Inferior parietal cortex (tissue), 1 donor: ENCODE results near the gene DNMT3A.
A peak's percentile ranks its signal among the peaks of the same experiment; 100 is the strongest.

Source experiments
- DNase-seq: peaks from one replicate; pipeline ENCODE4 v3.0.0-alpha.2; 2016; ENCODE audit errors: extremely low spot score

Gene DNMT3A

DNA sequence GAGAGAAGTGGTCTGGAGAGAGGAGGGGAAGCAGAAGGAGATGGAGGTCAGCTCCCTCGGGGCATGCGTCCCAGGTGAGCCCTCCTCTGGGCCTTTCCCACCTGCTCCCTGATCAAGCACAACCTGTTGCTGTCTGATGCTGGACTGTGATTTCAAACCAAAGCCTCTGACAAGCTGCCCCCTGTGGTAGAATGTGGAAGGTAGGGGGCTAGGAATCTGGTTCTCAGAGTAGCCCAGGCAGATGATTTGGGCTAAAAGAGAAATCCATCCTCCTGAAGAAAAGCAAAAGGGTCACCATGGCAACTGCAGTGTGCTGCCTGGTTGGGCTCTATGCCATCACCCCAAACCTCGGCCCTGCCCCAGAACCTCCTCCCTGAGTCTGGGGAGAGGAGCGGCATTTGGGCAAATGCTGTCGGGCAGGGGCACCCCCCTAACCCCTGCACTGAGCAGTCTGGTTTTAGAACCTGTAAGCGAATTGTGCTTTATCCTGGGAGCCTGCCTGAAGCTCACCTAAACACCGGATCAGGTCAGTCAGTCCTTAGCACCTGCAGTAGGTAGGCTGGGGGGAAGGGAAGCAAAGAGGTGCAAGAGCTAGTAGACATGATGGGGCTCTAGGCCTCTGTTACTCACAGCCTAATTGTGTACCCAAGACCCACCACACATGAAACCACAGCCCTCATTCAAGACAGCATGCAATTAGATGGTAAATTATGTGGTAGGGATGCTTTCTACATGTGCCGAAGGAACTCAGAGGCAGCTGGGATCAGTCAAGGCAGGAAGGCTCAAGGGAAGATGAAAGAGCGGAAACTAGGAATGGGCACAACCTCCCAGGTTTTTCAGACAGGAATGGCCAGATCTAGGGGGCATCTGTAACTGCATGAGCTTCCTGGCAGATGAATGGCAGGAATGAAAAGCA is 83.5 kb downstream of the DNMT3A start:
- no peak for DNase-seq

DNA sequence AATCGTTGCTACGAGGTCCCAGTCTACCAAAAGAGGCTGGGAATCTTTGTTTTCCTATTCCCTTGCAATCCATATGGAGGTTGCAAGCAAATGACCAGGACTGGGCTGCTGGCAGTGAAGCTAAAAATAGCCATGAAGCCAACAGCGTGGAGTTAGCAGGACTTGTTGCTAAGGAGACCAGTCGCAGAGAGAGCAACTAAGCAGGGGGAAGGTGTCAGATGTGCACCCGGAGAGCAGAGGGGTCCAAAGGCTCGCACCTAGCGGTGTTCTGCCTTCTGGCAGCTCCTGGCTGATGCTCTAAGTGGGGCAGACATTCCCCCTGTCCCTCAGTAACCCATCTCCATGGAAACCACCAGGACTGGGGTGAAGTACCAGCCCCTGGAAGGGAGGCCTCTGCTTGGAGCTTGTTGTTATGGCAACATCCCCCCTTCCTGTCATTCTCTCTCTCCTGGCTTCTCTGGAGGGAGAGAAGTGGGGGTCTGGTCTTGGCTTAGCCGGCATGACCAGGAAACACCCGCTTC is 84.6 kb downstream of the DNMT3A start:
- peak; percentile 59 for DNase-seq

DNA sequence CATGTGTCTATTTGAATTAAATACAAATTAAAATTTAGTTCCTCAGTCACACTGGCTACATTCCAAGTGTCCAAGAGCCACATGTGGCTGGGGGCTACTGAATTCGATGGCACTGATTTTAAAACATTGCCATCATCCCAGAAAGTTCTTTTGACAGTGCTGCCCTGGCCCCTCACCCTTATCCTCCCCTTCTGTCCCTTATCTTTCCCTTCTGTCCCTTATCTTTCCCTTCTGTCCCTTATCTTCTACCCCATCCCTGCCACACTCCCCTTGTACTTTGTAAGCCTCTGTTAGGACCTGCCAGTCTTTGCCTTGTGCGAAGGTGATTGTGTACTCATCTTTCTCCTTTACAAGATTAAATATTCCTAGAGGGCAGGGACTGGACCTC is 85.2 kb downstream of the DNMT3A start:
- DNase-seq = no peak

DNA sequence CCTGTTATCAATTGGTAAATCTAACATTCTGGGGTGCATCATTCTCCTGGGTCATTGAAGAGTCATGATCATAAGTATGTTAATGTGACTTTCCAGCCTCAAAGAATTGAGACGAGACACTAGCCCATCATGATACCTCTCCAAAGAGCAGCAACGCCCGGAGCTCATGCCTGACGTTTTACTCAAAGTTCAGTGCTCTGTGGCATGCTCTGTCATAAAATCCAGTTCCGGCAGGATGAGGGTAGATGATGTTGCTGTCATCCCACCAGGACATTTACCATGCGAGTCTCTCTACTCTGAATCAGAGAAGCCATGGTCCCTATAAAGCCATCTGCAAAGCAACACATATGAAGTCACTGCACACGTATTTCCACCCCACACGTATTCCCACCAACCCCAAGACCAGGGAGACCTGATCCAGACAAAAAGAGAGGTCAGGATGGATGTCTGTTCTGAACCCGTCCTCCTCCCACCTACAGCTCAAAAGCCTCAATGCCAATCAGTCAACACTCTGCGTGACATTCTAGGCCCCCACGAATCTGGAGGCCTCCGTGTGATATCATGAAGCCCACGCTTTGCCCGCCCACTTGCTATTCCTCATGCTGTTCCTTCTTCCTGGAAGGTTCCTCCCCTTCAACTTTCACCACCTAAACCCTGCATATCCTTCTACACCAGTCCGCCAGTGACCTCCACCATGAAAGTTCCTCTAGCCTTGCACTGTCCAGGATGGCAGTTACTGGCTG is 85.8 kb downstream of the DNMT3A start:
- DNase-seq = no peak

DNA sequence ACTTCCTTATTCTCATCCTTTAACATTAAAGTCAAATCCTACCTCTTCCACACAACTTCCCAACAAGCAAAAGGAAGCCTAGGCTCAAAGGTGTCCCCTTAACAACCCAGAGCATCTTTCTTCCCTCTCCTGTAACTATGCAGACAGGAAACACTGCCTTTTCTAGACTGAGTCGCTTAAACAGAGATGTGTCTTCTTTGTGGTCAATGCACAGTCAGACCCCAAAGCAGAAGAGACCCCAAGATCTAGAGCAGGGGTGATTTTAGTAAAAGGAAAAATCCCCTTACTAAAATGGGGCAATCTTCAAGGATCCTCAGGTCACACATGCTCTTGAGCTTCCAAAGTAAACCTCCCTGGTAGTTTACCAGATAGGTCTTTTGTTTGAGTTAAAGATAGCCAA is 86.8 kb downstream of the DNMT3A start:
- DNase-seq = no peak

DNA sequence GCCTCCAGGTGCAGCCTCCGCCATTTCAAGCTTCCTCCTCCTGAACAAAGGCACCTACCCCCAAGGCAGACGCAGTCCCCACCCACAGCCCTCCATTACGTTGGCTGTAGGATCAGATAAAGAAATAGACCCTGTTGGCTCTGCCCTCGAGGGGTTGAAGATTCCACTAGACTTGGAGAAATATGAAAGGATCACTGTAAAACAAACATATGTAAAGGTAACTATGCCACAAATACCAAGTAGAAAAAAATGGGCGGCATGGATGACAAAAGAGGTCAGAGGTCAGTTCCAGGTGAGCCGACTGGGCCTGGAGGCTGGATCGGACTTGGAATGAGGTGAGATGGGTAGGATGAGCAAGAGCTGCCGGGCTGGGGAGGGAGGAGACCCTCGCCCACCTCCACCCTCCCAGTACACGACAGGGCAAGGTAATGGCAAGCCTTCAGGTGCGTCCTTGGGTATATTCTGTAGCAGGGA is 88.5 kb downstream of the DNMT3A start:
- DNase-seq = no peak

DNA sequence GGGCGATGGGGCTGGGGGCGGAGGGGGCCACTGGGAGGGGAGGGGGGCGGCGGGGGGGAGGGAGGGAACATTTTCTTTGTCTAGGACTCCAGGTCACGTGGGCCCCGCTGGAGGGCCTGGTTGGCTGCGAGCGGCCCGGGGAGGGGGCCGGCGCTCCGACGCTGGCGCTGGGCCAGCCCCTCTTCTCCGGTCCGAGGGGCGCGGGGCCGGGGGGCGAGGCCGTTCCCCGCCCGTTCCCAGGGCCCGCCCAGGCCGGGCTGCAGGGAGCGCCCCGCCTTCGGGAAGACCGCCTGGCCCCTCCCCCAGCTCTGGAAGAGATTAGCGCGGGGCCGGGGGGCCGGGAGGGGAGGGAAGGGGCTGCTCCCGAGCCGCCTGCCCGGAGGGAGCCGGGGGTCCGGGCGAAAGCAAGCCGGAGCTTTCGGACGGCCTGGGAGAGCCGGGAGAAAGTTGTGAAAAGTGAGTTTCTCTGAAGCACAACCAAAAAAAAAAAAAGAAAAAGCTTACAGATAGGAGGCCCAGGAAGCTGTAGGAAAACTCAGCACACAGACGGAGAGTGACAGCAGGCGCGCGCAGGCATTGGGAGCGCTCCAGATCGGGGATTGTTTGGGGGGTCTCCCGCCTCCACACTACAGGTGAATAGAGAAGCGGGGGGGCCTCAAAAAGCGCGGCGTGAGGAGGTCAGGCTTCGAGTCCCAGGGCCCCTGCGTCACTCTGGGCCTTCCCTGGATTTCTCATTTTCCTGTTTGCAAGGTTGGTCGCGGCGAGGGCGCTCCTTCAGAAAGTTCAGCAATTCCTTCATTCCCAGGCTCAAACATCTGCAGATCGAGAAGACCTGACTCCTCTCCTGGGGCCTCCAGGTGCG is 89.2 kb downstream of the DNMT3A start:
- no peak for DNase-seq

DNA sequence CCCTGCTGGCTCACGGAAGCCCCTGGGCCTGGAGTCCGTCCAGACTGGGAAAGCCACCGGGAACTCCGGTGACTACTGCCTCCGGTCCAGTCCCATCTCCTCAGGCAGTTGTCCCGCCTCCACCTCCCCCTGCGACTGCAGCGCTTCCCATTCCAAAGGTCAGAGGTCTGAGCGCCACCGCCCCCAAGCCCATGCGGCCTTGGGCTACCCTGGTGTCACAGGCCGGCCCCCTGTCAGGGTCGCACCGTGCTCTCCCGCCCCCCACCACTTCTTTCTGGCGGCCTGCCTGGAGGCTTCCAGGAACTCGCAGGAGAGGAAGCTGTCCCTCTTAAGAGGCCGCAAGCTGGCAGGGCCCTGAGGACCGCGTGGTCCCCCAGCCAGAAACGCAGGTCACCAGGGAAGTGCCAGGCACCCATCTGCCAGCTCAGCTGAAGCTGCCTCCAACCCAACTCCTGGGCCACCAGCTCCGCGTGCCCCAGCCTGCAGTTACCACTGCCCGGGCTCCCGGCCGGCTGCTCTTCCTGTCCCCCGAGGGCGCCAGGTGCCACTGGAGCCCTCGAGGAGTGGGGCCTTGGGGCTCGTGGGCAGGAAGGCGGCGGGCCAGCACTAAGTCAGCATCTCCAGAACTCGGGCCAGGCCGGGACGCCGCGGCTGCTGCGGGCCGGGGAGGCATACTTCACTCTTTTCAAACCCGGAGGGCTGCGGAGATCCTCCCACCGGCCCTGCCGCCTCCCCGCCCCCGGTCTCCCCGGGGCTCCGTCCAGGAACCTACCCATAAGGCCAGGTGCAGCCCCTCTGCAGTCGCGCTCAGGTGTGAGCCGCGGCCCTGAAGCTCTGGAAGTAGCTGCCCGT is 90.1 kb downstream of the DNMT3A start:
- DNase-seq = no peak

DNA sequence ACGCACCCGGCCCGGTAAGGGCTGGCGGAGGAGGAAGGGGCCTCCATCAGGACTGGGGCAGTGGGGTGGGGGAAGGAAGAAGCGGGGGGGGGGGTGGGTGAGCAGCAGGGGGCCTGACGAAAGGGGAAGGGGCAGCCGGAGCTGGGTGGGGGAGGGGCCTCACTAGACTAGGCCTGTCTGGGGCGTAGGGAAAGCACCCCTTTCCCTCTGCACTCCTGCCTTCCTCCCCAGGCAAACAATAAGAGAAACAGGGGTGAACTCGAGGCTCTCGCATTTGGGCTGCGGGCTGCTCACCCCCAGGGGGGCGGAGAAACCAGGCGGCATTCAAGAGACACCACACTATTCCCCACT is 90.7 kb downstream of the DNMT3A start:
- DNase-seq = no peak

DNA sequence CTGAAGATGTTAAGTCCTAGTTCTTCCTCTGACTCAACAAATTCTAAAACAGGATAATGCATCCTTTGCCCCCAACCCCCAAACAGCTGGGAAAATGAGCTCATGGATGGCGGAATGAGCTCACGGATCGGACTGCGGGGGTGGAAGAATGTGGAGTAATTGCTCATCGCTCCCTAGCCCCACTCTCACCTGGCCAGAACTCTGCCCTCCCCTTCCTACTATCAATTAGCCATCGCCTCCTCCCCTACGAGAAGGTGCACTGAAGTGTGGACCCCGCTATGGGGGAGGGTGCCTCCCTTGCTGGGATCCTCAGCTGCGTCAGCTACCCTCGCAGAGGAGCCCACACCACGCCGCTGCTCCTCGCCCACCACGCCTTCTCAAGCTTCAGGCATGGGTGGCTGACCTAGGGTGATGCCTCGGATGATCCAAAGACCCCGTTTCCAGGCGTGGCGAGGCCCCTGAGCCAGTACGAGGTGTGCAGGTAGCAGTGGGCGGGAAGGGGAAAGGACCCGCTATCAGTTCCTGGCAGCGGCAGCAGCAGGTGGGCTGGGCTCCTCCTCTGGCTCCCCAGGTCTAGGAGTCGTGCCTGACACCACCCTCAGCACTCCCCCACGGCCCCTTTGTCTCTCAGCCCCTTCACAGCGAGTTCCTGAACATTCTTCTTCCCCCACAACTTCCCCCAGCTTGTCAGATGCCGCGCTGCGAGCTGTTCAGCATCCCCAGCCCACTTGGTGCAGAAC is 91.2 kb downstream of the DNMT3A start:
- DNase-seq = no peak

DNA sequence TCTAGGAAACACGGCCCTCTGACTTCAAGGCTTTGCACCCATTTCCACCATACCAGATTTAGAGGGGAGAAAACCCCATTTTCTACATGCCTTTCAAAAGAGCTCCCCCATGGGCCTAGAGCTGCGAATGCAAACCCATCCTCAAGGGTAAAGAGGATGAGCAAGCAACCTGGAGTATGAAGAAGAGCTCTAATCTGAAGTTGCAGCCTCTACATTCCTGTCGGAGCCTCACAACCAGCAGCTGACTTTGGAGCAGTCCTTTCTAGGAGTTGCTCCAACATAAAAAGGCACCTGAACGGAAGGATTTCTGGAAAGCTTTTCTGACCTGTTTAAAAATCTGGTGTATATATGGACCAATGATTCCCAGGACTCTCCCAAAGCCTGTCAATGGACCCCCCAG is 91.9 kb downstream of the DNMT3A start:
- no peak for DNase-seq

DNA sequence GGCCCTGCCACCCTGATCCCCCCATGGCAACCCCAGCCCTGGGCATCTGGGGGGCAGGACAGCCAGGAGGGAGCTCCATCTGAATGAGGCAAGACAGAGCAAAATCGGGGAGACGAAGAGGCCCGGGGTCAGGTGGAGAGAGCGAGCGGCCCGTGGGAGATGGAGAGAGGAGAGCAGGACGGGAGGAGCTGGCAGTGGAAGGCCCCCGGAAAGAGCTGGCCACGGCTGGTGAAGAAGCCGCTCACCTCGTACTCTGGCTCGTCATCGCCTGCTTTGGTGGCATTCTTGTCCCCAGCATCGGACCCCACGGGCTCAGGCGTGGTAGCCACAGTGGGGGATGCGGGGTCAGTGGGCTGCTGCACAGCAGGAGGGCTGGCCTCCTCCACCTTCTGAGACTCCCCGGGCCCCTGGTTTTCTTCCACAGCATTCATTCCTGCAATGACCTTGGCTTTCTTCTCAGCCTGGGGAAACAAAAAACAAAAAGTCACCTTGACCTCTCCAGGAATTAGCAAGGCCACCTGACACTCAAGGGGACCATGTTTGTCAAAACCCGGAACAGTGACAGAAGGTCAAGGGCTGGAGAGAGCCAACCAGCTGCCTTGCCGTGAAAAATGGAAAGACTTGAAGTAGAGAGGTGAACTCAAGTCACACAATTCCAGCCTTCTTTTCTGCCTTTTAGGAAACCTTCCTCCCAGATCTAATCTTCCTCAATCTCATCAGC is 93.8 kb downstream of the DNMT3A start:
- no peak for DNase-seq

DNA sequence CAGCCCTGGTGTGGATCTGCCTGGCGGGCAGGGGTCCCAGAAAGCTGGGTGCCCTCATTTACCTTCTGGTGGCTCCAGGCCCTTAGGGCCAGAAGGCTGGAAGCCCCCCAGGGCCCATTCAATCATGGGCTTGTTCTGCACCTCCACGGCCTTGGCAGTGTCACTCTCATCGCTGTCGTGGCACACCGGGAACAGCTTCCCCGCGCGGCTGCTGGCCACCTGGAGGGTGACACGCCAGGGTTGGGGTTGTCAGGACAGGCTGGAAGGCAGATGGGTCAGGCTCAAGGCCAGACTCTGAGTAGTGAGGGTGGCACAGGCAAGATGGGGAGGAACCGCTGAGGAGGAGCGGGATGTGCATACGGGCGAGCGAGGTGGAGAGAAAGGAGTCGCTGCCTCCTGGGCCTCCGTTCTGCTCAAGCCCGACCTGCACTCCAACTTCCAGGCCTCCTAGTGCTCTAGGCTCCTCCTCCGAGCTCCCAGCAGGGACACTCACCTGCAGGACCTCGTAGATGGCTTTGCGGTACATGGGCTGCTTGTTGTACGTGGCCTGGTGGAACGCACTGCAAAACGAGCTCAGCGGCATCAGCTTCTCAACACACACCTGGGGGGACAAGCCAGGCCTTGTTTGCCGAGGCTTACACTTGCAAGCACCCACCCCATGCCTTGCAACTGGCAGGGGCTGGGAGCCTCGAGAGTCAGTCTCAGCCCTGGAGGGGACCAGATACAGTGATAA is 95.0 kb downstream of the DNMT3A start:
- no peak for DNase-seq

DNA sequence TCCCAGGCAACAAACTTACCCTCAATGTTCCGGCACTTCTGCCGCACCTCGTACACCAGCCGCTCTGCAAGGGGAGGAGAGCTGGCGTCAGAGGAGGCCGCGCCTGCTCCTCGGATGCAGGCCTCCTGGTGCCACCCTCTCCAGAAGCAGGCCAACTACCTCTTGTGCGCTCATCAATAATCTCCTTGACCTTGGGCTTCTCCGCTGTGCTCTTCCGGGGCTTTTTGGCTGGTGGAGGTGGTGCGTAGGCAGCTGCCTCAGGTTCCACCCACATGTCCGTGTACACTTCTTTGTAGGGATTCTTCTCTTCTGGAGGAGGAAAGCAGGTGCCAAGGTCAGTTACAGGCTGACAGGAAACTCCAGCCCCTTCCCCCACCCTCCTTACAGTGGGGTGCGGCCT is 95.7 kb downstream of the DNMT3A start:
- no peak for DNase-seq

DNA sequence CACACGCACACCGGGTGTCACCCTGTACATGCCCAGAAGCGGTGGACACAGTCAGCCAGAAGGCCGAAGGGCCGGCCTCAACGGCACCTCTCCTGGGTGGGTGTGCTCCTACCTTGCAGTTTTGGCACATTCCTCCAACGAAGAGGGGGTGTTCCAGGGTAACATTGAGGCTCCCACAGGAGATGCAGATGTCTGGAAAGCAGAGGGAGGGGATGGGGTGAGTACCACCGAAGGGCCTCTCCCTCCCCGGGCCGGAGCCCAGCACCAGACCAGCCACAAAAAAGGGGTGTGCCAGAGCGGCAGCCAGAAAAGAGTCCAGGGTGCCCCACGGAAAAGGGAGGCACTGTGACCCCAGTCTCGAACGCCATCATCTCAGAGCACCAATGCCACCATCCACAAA is 96.6 kb downstream of the DNMT3A start:
- no peak for DNase-seq

DNA sequence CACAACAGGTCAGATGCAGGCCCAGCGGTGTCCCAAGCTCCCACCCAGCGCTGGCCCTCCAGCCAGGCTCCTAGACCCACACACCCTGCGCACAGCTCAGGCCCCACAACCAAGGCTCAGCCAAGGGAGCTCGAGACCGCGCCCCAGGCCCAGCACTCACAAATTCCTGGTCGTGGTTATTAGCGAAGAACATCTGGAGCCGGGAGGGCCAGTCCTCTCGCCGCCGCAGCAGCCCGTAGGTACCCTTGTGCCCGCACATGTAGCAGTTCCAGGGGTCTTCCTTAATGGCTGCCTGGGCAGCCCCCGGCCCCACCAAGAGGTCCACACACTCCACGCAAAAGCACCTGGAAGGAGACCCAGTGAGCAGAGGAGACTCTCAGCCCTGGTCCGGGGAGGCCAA is 97.7 kb downstream of the DNMT3A start:
- DNase-seq = no peak

DNA sequence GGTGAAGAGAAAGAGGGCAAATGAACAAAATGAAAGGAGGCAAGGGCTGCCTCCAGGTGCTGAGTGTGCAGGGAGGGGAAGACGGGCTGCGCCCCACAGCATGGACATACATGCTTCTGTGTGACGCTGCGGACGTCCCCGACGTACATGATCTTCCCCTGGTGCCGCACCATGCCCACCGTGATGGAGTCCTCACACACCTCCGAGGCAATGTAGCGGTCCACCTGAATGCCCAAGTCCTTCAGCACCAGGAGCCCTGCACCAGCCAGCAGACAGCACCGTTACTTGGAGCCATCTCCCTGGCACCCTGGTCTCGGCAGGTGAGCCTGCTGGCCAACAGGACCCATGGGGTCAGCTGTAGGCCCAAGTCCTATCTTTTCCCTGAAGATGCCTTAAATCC is 100.3 kb downstream of the DNMT3A start:
- no peak for DNase-seq

DNA sequence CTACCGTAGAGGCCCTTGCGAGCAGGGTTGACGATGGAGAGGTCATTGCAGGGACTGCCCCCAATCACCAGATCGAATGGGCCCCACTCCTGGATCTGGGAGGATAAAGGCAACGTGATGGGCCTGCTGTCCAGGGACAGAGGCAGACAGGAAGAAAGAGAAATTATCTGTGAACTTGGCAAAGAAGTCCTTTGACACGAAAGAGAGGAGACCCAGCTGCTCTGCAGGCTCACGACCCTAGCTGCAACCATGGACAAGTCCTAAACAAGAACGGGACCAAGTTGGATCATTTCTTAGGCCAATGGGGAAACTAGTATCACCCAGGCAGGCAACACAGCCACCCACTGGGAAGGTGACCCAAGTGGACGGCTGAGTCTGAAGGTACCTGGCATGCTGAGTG is 101.1 kb downstream of the DNMT3A start:
- no peak for DNase-seq

DNA sequence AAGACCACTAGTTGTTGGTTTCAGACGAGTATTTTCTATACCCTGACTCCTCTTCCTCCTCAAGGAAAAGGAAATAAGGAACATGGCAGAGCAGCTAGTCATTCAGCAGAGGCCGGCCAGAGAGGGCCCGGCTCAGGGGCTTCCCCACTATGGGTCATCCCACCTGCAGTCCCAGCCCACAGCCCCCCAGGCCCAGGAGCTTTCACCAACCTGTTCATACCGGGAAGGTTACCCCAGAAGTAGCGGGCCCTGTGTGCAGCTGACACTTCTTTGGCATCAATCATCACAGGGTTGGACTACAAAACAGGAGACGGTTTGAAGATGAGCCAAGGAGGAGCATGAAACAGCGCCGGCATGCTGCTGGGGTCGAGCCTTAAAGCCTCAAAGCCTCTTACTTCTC is 102.8 kb downstream of the DNMT3A start:
- no peak for DNase-seq
